Esophagus (tissue), 2 donors: ENCODE results near the gene DNAJA4. TPM values are rescaled to one million over a fixed set of nuclear protein-coding genes. Genes with fewer than 3 reads are reported as not detected.

Source experiments
- H3K27ac ChIP-seq, 2 donors: one replicate each; pipeline ENCODE4 v1.5.1; 2013; ENCODE audit warnings: low read depth in 2 of 2, mild to moderate bottlenecking in 2 of 2, inconsistent platforms in 1 of 2, low read length in 1 of 2, moderate library complexity in 1 of 2
- H3K27me3 ChIP-seq, 2 donors: one replicate each; pipeline ENCODE4 v1.6.1; 2013; ENCODE audit warnings: low read length in 2 of 2, control low read depth in 1 of 2, mild to moderate bottlenecking in 1 of 2; ENCODE audit not compliant: insufficient read depth in 2 of 2, control insufficient read depth in 1 of 2
- H3K36me3 ChIP-seq, 2 donors: one replicate each; pipeline ENCODE4 v1.6.1; 2013; ENCODE audit warnings: low read length in 1 of 2; ENCODE audit not compliant: control insufficient read depth in 2 of 2, insufficient read depth in 2 of 2
- H3K4me1 ChIP-seq, 2 donors: one replicate each; pipeline ENCODE4 v1.6.1; 2013; ENCODE audit warnings: low read length in 1 of 2; ENCODE audit not compliant: control insufficient read depth in 2 of 2, insufficient read depth in 2 of 2
- H3K4me3 ChIP-seq, 2 donors: one replicate each; pipeline ENCODE4 v1.5.1; 2013; ENCODE audit warnings: low read length in 2 of 2, mild to moderate bottlenecking in 2 of 2, low read depth in 1 of 2, moderate library complexity in 1 of 2
- H3K9me3 ChIP-seq, 2 donors: one replicate each; pipeline ENCODE4 v1.6.1; 2013; ENCODE audit warnings: mild to moderate bottlenecking in 2 of 2, low read depth in 1 of 2, low read length in 1 of 2, moderate library complexity in 1 of 2; ENCODE audit not compliant: control insufficient read depth in 2 of 2, insufficient read depth in 1 of 2
- WGBS, 2 donors: extraction: QIAGEN DNeasy Blood & Tissue Kit; methylation state at CpG; one replicate each; pipeline ENCODE4 v1.1.7; 2013; 5-methylcytosine and 5-hydroxymethylcytosine counted together
- polyA plus RNA-seq, 2 donors: library from polyadenylated mRNA; stranded (reverse); fragments of 200-250 nt; gene quantifications; one replicate each; pipeline ENCODE4 v1.2.3, GENCODE V29; 2013
- donor health status: healthy with polysubstance abuse.
- donor health status: Bipolar disorder and iron deficiency.

DNAJA4 gene
- polyA plus RNA-seq, 2 donors = 11.8 to 14.6 TPM

GRCh38 chr15:78291052-78291451 lies 26.7 kb downstream of the DNAJA4 start:
- Histone ChIP-seq H3K4me1 (no peaks in the 10 kb centered on the region), H3K27me3 (no peaks in the 10 kb centered on the region), H3K4me3 (no peak overlapping the region), H3K36me3 (peaks cover 14 to 18% of the 10 kb centered on the region in 2 donors), H3K27ac (peak overlapping the region in 1 of 2 donors; percentile 68), H3K9me3 (no peaks in the 10 kb centered on the region)
- 49 to 64% methylated on average over 2 of the region's 2 CpGs for WGBS, 2 donors

- Histone ChIP-seq H3K27me3 (no peaks in the 10 kb centered on the region), H3K9me3 (no peaks in the 10 kb centered on the region), H3K36me3 (peaks cover 13 to 14% of the 10 kb centered on the region in 2 donors), H3K4me3 (no peak overlapping the region), H3K4me1 (no peaks in the 10 kb centered on the region), H3K27ac (no peak overlapping the region)
- 94 to 96% methylated on average over 2 of the region's 2 CpGs for WGBS, 2 donors
Observed at GRCh38 chr15:78291698-78292097, 27.3 kb downstream of the DNAJA4 start.

DNA sequence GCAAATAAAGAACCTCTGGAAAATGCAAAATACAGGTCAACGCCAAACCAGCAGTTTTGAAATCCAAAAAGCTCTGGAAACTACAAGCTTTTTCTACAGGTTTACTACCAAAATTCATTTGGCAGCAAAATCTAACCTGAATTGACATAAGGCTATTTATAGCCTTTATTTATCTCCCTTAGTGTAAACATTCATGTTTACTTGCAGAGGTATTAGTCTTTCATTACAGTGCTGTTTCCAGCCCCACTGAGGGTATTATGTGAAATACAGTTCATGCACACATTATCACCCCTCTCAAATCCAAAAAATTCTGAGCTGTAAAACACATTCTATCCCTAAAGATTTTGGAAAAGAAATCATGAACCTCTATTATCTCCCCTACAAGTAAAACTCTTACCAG lies 27.9 kb downstream of the DNAJA4 start:
- Histone ChIP-seq H3K36me3 (peaks cover 10 to 12% of the 10 kb centered on the region in 2 donors), H3K27ac (no peak overlapping the region), H3K27me3 (no peaks in the 10 kb centered on the region), H3K9me3 (no peaks in the 10 kb centered on the region), H3K4me3 (no peak overlapping the region), H3K4me1 (no peaks in the 10 kb centered on the region)
- WGBS, 2 donors = 86 to 98% methylated on average over 1 of the region's 1 CpG

DNA sequence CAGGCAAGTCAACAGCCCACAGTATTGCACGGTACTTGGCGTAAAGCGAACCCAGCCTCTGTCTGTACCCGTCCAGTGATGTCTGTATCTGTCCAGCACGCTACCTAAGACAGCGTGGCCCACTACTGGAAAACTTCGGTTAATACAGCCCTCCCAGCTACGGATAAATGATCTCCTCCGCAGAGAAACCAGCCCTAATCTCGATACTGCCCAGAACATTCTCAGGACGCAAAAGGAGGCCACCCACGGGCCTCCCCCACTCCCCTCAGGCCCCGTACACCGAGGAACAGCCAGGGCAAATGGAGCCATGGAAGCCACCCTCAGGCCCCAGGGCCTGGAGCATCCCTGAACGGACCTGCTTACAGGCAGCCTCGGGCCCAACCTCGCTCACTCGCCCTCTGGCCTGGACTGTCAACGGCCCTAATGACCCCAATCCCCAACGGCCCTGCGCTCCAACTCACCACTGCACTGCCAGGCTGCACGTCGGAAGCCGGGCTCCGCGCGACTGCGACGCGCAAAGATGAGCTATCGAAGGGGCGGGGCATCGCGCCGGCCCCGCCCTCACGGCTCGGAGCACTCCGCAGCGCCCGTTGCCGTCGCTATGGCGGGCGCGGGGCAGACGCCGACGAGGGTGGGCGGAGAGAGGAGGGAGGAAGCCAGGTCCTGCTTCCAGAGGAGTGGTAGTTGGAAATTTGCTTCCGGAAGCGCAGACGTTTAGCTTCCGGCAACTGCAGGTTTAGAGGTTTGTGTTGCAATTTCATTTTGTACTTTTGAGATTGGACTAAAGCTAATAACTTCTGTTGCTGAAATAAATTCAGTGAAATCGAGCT lies 35.0 kb downstream of the DNAJA4 start, which contains the start of gene SKIC8:
Gene SKIC8 (minus strand): TSS at position 509 of the 830 bp plus-strand sequence. CDS start 3,923 bp downstream, outside the sequence.
- Histone ChIP-seq H3K9me3 (no peaks in the 10 kb centered on the region), H3K27me3 (no peaks in the 10 kb centered on the region), H3K36me3 (peaks cover 0 to under 1% of the 10 kb centered on the region in 2 donors), H3K4me1 (no peaks in the 10 kb centered on the region), H3K4me3 (peak within 1 kb of the TSS; percentile 94 to 98), H3K27ac (peak within 1 kb of the TSS; percentile 62 to 96)
- 0% methylated on average over 55 of the region's 55 CpGs for WGBS, 2 donors

GRCh38 chr15:78301326-78301725 lies 37.0 kb downstream of the DNAJA4 start:
- no peaks in the 10 kb centered on the region for H3K36me3 ChIP-seq
- no peaks in the 10 kb centered on the region for H3K4me1 ChIP-seq
- H3K27ac ChIP-seq = no peak overlapping the region
- H3K4me3 ChIP-seq = no peak overlapping the region
- no peaks in the 10 kb centered on the region for H3K9me3 ChIP-seq
- no peaks in the 10 kb centered on the region for H3K27me3 ChIP-seq

DNA sequence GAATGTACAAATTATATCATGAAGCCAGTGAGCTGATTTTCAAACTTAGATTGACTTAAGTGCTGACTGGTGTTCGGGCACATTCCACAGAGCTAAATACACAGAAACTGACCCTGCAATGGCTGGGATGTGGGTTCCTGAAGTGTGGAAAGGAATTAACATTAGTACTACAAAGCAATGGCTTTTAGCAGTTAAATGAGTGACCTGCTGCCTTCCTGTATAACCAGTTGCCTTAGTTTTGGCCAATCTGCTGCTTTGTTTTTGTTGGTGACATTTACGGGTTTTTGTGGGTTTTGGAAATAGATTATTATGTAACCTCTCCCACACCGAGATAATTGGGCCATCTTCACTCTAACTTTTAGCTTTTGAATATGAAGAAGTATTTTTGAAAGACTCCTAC lies 37.5 kb downstream of the DNAJA4 start:
- no peaks in the 10 kb centered on the region for H3K9me3 ChIP-seq
- WGBS, 2 donors = 25 to 37% methylated on average over 3 of the region's 3 CpGs

GRCh38 chr15:78302579-78303312 lies 38.4 kb downstream of the DNAJA4 start:
- no peaks in the 10 kb centered on the region for H3K9me3 ChIP-seq
- no peak overlapping the region for H3K4me3 ChIP-seq
- H3K27me3 ChIP-seq = no peaks in the 10 kb centered on the region
- H3K4me1 ChIP-seq = no peaks in the 10 kb centered on the region
- H3K36me3 ChIP-seq = no peaks in the 10 kb centered on the region
- H3K27ac ChIP-seq = no peak overlapping the region
- 69 to 73% methylated on average over 5 of the region's 5 CpGs for WGBS, 2 donors

More for the DNA sequence above, 37.5 kb downstream of the DNAJA4 start:
- Histone ChIP-seq H3K4me1 (no peaks in the 10 kb centered on the region), H3K36me3 (no peaks in the 10 kb centered on the region), H3K4me3 (no peak overlapping the region), H3K27ac (no peak overlapping the region), H3K27me3 (no peaks in the 10 kb centered on the region)

DNA sequence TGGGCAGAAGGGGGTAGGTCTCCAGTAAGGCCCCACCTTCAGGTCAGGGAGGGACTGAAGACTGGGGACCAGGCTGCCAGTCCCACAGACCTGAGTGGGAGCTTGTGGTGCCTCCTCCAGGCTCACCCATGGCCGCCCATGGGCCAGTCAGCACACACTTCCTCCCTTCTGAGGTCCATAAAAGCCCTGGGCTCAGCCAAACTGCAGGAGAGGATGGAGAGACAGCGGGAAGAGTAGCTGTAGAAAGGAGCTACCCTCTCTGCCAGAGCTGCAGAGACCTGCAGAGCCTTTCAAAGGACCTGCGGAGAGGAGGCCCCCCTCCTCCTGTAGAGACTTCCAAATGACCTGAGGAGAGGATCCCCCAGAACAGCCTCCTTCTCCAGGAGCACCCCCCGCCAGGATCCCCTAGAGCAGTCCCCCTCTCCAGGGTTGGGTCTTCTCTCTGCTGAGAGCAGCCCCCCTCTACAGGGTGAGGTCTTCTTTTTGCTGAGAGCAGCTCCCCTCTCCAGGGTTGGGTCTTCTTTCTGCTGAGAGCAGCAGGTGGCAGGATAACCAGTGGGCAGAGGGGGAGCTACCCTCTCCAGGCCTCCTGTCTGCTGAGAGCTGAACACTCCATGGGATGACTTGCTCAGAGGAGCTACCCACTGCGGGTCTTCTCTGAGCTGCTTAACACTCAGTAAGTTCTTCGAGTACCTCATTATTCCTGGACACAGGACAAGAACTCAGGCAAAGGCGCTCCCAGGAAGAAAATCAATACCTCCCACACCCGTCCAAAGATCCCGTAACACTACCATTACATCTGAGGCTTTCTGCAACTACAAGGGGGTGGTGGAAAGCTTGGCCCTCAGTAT lies 40.1 kb downstream of the DNAJA4 start:
- no peaks in the 10 kb centered on the region for H3K27me3 ChIP-seq
- no peak overlapping the region for H3K27ac ChIP-seq
- H3K4me3 ChIP-seq = no peak overlapping the region
- H3K9me3 ChIP-seq = no peaks in the 10 kb centered on the region
- H3K4me1 ChIP-seq = no peaks in the 10 kb centered on the region
- H3K36me3 ChIP-seq = no peaks in the 10 kb centered on the region
- 83 to 84% methylated on average over 9 of the region's 9 CpGs for WGBS, 2 donors

- no peaks in the 10 kb centered on the region for H3K27me3 ChIP-seq
Observed at GRCh38 chr15:78306176-78306774, 41.9 kb downstream of the DNAJA4 start.

More at GRCh38 chr15:78306176-78306774, 41.9 kb downstream of the DNAJA4 start:
- no peak overlapping the region for H3K27ac ChIP-seq
- no peaks in the 10 kb centered on the region for H3K4me1 ChIP-seq
- WGBS, 2 donors = 66 to 76% methylated on average over 3 of the region's 3 CpGs
- H3K9me3 ChIP-seq = no peaks in the 10 kb centered on the region
- no peak overlapping the region for H3K4me3 ChIP-seq
- no peaks in the 10 kb centered on the region for H3K36me3 ChIP-seq
